ENCODE results near the gene LCN1.

GRCh38 chr9:135526089-135526729 is 5.0 kb downstream of the LCN1 start:
- TF ChIP-seq EP300 (IDR thresholded peaks at IDR 0.05; ENCODE audit: low read depth): no peak
- TF ChIP-seq CTCF (IDR thresholded peaks at IDR 0.05): no peak

All from transverse colon (tissue), 3 donors.